Measurements from ENCODE around the gene EMD.

The EMD gene

DNA sequence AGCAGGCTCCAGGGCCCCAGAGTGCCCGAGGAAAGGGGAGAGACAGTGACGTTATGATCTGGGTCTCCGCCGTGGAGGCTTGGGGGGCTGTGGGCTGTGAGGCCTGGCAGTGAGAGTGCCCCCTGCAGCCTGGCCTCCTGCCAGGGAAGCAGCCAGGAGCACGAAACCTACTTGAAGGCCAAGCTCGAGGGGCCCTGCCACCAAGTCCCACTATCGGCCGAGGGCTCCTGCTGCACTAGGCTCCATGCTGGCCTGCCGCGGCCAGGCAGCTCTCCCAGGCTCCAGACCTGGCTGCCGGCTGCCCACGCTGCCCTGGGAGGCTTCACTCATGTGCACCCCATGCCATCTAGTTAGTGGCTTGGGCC, 23.3 kb upstream of the EMD start:
- no peak for DNase-seq

DNA sequence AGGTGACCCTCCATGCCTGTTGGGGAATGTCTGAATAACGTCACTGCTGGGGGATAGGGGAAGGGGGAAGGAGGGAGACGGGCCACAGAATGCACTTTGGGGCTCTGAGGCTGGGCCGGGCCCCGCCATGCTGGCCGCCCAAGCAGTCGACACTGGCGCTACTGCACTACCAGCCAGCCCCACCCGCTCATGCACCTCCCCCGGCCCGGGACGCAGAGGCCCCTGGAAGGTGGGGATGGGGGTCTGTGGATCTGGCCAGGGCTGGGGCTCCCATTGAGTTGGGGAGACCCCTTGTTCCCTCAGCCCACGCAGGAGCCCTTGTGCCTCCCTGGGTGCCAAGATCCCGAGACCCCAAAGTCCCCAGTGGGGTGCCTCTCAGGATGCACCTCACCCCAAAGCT, 22.5 kb upstream of the EMD start:
- no peak for DNase-seq

DNA sequence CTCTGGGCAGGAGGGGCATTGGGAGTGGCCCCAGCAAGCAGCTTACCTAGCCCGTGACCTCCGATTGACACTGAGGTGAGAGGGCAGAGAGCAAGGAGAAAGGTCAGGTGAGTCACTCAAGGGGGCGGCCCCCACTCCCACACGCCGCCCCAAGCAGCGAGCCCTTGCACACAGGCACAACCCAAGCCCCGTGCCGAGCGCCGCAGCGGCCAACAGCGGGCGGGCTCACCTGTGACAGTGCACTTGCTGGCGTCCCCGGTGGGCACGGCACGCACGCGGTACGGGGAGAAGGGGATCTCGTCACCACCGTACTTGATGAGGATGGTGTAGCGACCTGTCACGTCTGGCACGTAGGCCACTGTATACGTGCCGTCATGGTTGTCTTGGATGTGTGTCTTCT, 21.9 kb upstream of the EMD start:
- DNase-seq: no peak

DNA sequence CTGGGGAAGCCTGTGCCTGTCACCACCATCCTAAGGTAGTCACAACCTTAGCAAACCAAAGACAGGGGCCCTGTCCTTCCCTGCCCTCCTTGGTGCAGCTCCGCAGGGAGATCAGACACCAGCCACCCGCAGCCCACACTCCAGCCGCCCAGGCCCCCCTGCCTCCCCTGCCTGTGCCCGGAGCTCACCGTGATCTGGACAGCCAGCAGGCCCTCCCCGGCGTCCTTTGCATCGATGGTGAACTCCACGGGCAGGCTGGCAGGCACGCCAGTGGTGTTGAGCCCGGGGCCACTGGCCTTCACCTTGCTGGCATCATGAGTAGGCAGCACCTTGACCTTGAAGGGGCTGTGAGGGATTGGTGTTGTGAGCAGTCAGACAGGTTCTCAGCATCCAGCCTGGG, 21.1 kb upstream of the EMD start:
- DNase-seq: no peak

DNA sequence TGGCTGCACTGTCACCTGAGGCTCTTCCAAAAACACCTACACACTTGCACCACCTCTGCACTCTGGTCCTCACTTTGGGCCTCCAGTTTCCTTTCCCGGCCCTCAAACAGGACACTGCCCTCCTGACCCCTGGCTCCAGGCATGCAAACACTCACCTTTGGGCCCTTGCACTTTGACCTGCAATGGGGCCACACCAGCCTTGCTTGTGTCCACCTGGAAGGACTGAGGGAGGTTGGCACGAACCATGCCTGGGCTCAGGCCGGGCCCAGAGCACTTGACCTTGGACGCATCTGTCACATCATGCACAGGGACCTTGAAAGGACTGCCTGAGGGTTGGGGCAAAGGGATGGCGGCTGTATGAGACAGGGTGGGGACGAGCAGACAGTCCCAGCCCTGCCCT, 20.3 kb upstream of the EMD start:
- DNase-seq: no peak

DNA sequence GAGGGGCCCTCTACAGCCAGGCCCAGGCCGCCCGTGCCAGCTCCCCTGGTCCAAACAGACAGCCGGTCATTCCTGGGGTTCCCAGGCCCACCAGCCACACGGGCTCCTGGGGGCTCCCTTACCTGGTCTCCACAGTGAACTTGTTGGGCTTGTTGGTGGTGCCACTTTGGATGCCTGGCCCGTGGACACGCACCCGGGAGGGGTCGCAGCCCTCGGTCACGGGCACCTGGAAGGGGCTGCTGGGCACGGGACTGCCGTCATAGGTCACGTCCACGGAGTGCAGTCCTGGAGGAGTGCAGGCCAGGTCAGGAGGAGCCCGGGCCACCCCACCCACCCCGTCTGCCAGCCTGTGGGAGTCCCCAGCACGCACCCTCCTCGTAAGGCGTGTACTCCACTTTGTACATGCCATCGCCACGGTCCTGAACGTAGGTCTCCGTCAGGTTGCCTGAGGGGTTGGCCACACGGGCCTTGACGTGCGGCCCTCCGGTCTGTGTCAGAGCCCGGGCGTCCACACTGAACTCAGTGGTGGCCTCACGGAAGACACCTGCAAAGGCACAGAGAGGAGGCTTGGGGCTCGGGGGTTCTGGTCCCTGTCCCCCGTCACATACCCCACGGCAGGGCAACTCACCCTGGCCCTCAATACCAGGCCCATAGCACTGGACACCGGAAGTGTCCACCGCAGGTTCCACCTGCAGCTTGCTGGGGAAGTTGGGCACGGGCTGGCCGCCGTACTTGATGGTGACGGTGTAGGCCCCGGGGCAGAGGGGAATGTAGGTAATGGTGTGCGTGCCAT, 19.5 kb upstream of the EMD start:
- no peak for DNase-seq

DNA sequence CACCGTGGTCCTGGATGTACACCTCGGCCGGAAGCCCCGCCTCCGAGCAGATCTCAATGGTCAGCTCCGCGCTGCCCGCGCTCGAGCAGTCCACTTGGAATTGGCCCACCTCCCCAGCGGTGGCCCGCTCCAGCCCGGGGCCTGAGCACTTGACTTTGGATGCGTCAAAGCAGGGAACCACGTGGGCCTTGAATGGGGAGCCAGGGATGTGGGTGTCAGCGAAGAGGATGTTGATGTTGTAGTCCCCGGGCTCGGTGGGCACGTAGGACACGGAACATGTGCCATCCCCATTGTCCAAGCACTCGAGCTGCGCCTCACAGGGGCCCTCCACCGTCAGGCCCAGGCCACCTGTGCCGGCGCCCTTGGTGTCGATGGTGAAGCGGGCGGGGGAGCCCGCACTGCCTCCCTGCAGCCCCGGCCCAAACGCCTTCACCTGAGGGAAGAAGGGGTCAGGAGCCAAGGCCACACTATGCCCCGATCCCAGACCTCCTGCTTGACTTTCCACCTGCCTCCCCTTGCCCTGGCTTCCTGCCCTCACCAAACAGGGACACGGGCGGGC, 18.9 kb upstream of the EMD start:
- DNase-seq: no peak

DNA sequence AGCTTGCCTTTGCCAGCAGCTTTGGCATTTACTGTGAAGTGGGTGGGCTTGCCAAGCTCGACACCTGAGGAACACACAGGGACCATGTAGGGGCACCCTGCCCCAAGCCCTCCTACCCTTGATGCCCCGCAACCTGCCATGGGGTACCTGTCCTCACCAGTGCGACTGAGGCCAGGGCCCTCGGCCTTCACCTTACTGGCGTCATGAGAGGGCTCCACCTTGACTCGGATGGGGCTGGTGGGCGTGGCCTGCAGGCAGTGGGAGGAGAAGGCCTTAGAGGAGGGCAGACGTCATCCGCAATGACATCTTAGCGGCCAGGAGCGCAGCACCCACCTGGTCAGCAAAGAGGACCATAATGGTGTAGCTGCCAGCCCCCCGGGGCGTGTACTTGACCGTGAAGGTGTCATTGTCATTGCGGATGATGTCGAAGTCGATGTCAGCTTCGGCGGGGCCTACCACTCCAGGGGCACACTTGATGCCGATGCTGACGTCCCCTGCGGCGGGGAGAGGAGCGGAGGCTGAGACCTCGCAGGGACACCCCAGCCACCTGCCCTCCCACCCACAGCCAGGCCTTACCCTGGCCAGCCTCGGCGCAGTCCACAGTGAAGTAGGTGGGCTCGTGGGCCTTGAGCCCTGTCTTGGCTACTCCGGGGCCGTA, 16.9 kb upstream of the EMD start:
- no peak for DNase-seq

DNA sequence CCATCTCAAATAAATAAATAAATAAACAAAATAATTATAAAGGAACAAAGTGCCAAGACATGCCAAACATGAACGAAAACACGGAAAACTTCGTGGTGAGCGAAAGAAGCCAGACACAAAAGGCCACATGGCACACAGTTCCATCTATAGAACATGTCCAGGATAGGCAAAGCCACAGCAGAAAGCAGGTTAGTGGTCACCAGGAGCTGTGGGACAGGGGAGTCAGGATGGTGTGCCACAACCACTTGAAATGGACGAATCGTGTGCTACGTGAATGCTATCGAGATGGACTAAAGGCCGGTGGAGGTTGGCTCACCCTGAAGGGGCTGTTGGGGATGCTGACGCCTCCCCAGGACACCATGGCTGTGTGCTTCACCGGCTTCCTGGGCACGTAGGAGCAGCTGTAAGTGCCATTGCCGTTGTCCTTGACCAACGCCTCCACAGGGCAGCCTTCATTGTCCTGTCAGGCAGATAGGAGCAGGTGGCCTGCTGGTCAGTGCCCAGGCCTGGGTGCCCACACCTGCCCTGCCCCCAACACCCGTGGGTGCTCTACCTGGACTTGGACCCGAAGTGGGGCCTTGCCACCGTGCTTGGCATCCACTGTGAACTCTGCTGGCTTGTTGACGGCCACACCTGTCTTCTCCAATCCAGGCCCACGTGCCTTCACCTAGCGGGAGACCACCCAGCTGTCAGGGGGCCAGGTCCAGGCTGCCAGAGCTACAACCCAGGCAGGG, 15.2 kb upstream of the EMD start:
- DNase-seq: no peak

DNA sequence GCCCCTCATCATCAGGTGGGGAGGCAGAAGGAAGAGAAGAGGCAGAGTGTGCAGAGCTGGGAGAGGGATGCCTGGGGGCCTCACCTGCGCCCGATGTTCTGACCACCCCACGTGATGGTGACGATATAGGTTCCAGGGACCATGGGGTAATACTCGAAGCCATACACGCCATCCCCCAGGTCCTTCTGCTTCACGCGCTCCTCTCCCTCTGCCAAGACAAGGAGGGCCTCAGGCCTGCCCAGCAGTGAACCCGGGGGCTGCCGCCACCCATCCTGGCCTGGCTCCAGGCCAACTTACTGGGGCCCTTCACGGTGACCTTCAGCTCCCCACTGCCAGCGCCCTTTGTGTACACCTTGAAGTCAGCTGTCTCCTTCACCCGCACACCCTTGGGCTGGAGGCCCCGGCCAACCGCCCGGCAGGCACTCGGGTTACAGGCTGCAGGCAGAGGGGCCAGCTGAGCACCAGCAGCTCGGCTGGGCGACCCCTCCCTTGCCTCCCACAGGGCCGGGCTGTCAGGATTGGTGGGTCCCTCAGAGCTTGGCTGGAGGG, 14.0 kb upstream of the EMD start:
- no peak for DNase-seq

DNA sequence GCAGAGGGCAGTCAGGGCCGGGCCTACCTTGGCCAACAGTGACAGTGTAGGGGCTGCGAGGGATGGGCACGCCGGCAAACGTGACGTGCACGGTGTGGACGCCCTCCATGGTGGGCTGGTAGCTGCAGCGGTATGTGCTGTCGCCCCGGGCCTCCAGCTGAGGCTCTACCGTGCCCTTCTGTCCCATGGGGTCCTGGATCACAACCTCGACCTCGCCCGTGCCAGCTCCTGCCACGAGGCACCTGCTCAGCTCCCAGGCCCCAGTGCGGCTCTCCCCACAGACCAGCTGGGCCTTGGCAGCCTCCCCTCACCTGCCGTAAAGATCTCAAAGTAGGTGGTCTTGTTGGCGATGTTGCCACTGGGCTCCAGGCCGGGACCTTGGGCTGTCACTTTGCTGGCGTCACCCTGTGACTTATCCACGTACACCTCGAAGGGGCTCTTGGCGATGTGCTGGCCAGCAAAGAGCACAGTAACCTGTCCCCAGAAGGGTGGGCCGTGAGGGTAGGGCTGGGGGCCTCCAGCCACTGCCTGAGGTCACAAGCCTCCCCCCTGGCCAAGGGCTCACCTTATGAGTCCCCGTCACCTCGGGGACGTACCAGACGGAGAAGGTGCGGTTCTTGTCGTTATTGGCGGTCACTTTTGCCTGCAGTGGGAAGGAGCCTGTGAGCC, 13.0 kb upstream of the EMD start:
- DNase-seq: no peak

DNA sequence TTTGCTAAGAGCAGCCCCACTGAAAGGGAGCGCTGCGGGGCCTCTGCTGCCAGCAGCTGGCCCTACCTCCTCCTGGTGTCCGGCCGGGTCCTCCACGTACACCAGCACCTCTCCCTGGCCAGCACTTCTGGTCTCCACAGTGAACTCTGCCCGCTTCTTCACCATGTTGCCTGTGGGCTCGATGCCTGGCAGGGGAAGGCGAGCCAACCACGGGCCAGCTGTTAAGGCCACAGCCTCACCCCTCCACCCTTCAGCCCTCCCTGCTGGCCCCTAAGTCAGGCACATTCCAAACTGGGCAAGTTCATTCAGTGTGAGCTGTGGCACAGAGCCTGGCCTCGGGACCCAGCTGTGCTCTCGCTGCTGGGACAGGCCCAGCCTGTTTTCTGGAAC, 12.4 kb upstream of the EMD start:
- no peak for DNase-seq

DNA sequence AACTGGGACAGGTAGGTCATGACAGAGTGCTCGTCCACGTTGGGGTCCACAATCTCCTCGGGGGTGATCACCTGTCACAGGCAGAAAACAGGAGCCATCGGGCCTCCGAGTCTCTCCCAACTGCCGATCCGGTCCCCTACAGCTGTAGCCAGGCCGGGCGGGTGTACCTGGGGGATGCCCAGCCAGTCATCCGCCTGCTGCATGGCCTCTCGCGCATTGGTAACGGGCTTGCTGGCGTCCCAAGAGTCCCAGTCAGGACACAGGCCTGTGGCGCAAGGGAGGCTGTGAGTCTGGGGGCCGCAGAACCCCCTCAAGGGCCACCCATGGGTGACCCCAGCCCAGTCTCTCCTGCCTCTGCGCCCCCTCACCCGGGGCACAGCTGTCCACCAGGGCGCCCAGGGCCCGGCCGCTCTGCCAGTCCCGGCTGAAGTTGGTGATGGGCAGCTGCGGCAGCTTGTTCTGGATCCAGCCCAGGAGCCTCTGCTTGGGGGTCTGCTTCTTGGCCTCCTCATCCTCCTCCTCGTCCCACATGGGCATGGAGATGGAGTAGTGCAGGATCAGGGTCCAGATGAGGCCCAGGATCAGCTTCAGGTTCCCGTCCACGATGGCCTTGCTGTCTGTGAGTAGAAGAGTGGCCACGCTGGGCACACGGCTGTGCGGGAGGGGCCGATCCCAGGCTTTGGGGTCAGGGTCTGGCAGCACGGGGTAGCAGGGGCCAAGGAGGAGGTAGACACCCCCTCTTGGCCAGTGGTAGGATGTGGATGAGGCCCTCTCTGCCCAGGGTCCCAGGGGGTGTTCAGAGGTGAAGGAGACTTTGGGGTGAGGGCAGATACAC, 11.4 kb upstream of the EMD start:
- no peak for DNase-seq

DNA sequence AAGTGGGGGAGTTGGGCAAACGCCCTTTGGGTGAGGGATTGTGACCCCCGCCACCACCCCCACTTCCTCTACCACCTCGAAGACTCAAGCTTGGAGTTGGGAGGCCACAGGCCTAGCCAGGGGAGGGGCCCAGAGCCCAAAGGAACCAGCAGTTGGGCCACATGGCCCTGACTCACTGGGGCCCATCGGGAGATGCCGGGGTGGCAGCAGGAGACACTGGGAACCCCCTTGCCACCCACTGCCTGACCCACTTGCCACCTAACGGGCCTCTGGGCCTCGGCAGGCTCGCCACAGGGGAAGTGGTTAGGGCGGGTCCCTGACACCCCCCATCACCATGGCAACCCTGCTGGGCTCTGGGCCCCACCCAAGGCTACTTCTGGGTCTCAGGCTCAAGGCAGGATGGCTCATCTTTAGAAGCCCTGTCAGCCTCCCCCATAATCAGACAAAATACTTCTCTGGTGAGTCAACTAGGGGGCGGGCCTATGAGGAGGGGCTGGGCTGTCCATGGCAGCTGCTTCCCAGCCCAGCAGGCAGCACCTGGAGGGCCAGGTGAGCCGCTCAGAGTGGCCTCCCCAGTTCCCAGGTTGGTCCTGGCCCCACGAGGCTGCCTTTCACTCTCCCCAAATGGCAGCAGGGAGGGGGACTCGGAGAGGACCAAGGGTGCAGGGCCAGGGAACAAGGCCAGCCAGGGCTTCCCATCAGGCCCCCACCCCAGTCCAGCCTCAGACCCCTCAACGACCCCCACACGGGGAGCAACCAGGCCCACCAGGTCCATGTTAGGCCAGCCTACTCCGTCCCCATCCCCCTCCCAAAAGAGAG, 10.3 kb upstream of the EMD start:
- DNase-seq: peak; percentile 92

DNA sequence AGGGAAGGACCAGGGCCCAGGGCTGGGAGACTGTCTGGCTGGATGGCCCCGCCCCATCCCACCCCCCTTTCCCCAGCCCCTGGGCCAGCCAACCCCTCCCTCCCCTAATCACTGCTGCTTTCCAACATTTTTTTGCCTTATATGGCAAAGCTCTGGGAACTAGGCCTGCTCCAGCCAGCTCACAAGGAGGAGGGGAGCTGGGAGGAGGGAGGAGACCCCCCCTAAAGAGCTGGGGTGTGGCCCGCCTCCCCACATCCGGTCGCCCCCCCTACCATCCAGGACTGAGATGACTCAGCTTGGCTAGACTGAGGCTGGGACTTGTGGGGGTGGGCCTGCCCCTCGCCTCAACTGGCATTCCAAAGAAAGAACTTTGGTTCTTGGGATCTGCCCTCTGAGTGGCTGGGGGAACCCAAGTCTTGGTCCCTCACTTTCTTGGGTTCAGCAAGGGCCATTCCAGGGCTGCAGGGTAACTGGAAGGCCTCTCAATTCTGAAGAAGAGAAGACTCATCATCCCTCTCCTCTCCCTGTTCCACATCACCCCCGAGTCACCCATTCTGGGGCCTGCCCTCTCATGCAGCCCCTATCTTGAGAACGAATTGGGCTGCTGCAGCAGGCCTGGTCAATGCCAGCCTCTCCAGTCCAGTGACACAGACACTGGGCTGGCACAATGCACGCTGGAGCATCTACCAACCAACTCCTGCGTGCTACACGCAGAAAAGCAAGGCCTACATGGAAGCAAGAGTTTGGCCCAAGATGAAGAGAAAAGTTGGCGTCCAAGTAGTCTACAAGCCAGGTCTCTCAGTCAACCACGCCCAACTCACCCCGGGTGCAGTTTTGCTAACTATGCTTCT, 9.4 kb upstream of the EMD start:
- DNase-seq: peak; percentile 73

DNA sequence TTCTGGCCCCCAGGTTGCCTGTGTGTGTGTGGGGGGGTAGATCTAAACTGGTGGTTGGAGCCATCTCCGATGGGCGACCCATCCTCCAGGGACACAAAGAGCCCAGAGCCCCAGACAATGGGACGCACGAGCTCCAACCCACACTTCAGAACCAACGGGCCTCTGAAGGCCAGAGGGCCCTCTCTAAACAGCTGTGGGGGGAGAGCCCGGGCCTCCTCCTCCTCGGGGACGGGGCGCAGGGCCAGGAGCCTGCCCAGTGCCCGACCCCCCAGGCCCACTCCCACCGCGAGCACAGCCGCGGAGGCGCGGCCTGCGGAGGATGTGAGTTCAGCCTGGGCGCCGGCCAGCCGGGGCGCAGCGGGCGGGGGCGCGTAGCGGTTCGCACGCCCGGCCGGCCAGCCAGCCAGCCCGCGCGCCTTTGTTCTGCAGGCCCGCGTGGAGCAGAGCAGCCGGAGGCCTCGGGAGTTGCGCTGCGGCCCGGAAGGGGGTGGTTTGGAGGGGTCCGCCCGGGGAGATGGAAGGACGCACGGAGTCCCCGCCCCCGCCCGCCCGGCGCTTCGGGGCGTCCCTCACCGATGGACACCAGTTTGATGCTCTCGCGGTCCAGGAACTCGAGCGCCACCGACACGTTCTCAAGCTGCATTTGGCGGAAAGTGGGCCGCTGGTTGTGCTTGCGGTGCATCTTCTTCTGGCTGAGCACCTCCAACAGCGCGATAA, 8.6 kb upstream of the EMD start:
- DNase-seq: no peak

DNA sequence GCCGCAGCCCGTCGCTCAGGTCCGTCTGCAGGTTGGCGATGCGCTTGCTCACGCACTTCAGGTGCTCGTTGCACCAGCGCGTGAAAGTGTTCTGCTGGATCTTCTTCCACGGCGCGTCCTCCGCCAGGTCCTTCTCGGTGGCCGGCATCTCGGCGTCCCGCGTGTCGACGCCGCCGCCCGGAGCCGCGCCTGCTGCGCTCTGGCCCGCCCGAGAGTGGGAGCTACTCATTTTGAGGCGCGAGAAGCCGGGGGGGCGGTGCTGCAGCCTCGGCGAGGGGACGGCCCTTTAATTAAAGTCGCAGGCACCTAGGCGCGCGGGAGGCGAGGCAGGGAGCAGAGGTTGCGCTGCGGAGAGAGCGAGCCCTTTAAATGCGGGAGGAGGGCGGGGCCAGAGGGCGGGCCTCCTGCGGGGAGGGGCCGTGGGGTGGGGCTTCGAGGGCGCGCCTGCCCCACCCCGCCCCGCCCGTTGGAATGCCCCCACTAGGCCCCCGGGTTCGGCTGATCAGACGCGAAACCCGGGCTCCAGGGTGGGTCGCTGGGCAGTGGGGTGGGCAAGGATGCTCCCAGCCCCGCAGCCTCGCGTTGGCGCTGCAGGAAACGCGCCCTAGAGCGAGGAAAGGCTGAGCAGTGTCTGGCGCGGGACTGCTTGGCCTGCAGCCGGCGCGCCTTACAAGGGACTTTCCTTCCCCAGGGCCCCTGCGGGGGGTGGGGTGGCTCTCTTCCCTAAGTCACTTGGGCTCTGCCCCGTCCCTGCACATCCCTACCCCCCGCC, 7.9 kb upstream of the EMD start:
- DNase-seq: peak; percentile 89

DNA sequence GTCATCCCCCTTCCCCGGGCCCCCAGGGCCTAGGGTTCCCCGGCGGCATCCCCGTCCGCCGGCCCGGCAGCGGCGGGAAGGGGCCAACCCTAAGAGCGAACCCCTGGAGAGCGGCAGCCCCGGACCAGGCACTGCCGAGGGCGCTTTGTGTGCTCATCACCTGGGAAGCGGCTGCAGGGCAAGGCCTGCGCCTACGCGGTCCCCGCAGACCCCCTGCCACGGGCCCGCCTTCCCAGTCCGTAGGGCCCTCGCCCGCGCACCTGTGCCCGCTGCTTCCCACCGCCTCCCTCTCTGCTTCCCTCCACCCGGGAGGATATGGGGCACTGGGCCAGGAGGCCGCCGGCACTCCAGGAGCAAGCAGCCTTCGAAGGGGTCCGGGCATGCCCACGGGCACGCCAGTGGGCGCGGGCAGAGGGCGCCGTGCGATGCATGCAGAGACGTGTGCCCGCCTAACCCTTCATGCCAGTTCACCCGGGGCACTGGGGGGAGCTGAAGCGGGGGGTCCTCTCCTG, 7.2 kb upstream of the EMD start:
- no peak for DNase-seq
